Body of pancreas (tissue), 4 donors: ENCODE data around the gene ULK4.

Experiments used
- CTCF ChIP-seq, 7 experiments: fragments of 450-650 bp in 4 of 7; fragments of 200-600 bp in 3 of 7; sonication (generic) in 3 of 7; IDR thresholded peaks; one replicate each; pipeline ENCODE4 v1.5.1; 2016 to 2019; ENCODE audit warnings: antibody characterized with exemption in 7 of 7
- POLR2A ChIP-seq, 3 donors: fragments of 450-650 bp; IDR thresholded peaks; one replicate each; pipeline ENCODE4 v1.6.1; 2016; ENCODE audit warnings: antibody characterized with exemption in 3 of 3, mild to moderate bottlenecking in 2 of 3

GRCh38 chr3:41248525-41248924 is 713.4 kb downstream of the ULK4 start:
- TF ChIP-seq CTCF (IDR thresholded peaks at IDR 0.05) (no peak), POLR2A (IDR thresholded peaks at IDR 0.05) (no peak)
